ENCODE data around the gene ZRANB1.

Gene ZRANB1

DNA sequence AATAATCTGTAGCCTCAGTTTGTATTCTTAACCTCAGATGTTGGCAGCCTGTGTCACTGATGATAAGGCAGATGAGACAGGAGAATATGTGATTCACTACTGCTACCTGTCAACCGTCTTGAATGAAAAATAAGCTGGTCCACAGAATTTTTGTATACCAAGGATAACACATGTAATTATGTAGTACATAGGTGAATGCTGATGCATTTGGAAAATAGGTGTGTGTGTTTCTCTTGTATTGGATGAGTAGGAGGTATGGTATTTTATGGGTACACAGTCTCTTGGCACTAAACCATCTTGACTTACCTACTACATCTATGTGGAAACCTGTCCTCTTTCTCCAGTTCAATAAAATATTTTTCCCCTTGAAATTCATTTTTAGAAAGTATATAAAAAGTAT is 20.7 kb upstream of the ZRANB1 start:
- no peak for DNase-seq (ENCODE audit: low spot score)

DNA sequence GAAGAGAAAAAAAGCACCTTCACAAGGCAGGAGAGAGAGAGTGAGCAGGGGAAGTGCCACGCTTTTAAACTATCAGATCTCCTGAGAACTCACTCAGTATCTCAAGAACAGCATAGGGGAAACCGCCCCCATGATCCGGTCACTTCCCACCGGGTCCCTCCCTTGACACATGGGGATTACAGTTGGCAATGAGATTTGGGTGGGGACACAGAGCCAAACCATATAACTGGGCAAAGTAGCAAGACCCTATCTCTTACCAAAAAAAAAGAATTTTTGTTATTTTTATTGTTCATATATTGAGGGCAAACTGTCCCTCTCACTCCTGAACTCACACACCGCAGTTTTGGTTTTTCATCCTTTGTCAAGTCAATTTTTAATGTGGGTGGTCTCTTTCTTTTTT is 18.2 kb upstream of the ZRANB1 start:
- no peak for DNase-seq (ENCODE audit: low spot score)

DNA sequence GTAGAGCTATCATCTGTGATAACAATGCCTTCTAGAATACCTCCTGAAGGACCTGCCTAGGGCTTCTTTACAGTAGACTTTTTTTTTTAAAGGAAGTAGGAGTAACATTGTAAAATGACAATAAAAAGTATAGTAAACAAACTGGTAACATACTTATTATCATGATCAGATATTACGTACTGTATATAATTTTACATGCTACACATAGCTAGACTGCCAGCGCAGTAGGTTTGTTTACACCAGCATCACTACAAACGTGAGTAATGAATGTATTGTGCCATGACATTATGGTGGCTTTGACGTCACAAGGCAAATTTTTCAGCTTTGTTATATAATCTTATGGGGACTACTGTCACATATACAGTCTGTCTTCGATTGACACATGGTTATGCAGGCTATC is 15.4 kb upstream of the ZRANB1 start:
- no peak for DNase-seq (ENCODE audit: low spot score)

DNA sequence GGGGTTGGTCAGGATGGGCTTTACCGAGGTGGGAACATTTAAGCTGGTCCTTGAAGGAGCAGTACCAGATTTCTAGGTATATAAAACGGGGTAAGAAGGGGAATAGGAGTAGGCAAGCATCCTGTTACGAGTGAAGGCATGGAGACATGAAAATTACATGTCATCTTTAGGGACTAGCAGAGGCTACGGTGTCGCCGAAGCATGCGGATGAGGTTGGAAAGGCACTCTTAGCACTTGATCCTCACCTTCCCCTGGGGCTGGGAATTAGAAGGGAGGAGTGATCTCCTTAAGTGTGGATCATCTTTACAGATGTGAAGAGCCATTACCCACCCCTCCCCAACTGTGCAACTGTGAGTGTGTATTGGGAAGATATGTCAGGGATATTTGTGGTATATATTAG is 13.8 kb upstream of the ZRANB1 start:
- no peak for DNase-seq (ENCODE audit: low spot score)

DNA sequence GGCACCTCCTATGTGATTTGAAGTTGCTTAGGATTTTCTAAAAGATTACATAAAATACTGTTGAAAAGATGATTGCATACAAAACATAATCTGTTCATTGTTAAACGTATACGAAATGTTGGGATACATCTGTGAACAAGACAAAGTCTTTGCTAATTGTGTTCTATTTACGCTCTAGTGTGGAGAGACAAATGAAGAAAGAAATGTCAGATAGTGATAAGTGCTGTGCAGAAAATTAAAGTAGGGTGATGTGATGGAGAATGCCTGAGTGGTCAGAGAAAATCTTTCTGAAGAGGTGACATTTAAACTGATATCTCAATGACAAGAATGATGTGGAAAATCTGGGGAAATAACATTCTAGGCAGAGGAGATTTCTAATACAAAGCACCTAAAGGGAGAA is 13.4 kb upstream of the ZRANB1 start:
- no peak for DNase-seq (ENCODE audit: low spot score)

GRCh38 chr10:124935946-124936345 is 6.0 kb upstream of the ZRANB1 start:
- no peak for DNase-seq (ENCODE audit: low spot score)

- DNase-seq (ENCODE audit: low spot score), result no peak
These were observed 5.1 kb upstream of the ZRANB1 start for GRCh38 chr10:124936813-124937212.

DNA sequence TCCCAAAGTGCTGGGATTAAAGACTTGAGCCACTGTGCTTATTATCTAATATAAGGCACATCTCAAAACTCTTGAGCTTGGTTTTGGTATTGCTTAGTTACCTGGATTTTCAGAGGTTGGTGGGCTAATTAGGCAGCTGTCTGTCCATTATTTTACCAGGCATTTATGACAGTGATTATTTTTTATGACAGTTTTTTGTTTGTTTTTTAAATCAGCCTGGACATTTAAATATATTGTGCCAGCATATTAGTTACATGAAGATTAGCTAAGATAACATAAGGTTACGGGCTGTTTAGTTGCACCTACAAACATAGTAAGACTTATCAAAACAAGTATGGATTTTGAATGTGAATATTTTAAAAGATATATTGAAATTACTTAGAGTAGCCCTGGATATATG is 2.6 kb upstream of the ZRANB1 start:
- DNase-seq (ENCODE audit: low spot score), result no peak

- no peak for DNase-seq (ENCODE audit: low spot score)
These were observed 620 bp downstream of the ZRANB1 start for GRCh38 chr10:124942317-124943169.

GRCh38 chr10:124943301-124944092 is 1.6 kb downstream of the ZRANB1 start:
- no peak for DNase-seq (ENCODE audit: low spot score)

GRCh38 chr10:124944982-124945381 is 3.1 kb downstream of the ZRANB1 start:
- no peak for DNase-seq (ENCODE audit: low spot score)

- DNase-seq (ENCODE audit: low spot score), result no peak
These were observed 5.0 kb downstream of the ZRANB1 start for GRCh38 chr10:124946945-124947344.

DNA sequence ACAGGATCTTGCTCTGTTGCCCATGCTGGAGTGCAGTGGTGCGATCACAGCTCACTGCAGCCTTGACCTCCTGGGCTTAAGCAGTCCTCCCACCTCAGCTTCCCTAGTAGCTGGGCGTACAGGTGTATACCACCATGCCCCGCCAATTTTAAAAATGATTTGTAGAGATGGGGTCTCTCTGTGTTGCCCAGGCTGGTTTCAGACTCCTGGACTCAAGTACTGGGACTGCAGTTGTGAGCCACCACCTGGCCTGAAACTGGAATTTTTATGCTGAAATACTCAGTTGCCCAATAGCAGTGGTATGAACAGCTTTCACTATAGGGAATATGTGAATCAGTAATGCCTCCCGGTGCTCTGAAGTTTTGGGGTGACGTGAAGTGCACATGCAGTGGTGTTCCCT is 7.6 kb downstream of the ZRANB1 start:
- DNase-seq (ENCODE audit: low spot score), result no peak

DNA sequence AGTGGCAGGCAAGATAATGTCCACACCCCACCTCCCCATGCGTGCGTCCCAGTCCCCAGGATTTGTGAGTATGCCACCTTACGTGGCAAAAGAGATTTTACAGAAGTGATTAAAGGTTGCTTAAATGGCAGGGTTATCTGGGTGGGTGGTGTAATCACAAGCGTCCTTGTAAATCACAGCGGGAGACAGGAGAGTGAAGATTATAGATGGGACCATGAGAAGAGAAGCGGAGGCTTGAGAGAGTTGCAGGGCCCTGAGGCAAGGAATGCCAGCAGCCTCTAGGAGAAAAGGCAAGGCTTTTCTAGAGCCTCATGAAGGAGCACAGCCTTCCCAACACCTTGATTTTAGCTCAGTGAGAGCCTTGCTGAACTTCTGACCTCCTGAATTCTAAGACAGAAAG is 10.2 kb downstream of the ZRANB1 start:
- no peak for DNase-seq (ENCODE audit: low spot score)

- DNase-seq (ENCODE audit: low spot score), result no peak
These were observed 11.5 kb downstream of the ZRANB1 start for GRCh38 chr10:124953421-124953820.

DNA sequence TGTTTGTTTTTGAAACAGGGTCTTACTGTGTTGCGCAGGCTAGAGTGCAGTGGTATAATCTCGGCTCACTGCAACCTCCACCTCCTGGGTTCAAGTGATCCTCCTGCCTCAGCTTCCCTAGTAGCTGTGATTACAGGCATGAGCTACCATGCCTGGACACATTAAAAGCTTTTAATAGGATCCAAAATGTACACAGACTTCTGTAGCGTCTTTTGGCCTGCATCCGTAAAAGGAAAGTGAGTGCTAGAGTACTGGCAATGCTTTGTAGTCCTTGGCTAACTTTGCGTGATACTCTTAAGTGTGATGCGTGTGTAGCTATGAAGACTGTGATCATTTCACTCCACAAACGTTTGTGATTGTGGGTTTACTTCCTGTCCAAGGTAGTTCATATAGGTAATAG is 13.3 kb downstream of the ZRANB1 start:
- no peak for DNase-seq (ENCODE audit: low spot score)

DNA sequence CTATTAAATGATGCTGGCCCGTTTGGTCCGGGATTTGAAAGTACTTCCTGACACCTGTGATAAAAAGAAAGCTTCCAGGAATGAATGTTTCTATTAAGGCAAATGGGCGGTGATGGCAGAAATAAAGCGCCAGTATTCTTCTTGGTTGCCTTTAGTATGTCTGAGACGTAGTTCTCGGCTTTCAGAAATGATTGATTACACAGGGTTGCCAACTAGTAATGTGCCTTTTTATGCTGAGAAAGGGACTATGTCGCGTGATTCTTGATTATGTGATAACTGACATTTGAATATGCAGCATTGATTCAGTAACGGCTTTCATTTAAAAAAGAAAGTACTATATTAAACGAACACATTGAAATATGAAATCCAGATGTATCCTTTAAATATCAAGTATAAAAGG is 13.9 kb downstream of the ZRANB1 start:
- DNase-seq (ENCODE audit: low spot score), result no peak

DNA sequence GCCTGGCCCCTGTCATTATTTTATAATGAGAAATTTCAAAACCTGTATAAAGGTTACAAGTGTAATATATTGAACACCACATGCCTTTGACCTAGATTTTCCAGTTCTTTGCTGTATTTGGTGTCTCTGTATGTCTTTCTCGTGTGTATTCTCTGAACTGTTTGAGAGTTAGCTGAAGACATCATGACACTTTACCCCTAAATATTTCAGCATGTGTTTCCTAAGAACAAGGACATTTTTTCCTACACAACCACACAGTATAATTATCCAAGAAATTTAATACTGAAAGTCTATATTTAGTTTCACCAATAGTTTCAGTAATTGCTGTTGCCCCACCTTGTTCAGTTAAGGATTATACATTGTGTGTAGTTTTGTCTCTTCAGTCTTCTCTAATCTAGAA is 14.8 kb downstream of the ZRANB1 start:
- no peak for DNase-seq (ENCODE audit: low spot score)

DNA sequence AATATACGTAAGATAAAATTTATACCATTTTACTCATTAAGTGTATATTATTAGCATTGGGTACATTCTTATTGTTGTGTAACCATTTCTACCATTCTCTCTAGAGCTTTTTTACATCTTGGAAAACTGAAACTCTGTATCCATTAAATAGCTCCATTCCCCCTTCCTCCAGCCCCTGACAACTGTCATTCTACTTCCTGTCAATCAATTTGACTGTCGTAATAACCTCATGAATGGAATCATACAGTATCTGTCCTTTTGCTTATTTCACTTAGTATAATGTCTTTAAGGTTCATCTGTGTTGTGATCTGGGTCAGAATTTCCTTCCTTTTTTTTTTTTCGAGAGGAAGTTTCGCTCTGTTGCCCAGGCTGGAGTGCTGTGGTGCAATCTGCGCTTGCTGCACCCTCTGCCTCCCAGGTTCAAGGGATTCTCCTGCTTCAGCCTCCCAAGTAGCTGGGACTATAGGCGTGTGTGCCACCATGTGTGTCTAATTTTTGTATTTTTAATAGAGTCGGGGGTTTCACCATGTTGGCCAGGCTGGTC is 15.6 kb downstream of the ZRANB1 start:
- no peak for DNase-seq (ENCODE audit: low spot score)

GRCh38 chr10:124959564-124959963 is 17.6 kb downstream of the ZRANB1 start:
- DNase-seq (ENCODE audit: low spot score), result no peak

GRCh38 chr10:124961248-124961570 is 19.3 kb downstream of the ZRANB1 start:
- DNase-seq (ENCODE audit: low spot score), result no peak

- no peak for DNase-seq (ENCODE audit: low spot score)
These were observed 20.5 kb downstream of the ZRANB1 start for GRCh38 chr10:124962421-124962820.
